COR-L47 (cell line): ENCODE data around the gene WNT1.

Experiments
- DNase-seq: peaks from one replicate; lab custom pipeline; 2025; lab: John Stamatoyannopoulos, UW

WNT1 gene

DNA sequence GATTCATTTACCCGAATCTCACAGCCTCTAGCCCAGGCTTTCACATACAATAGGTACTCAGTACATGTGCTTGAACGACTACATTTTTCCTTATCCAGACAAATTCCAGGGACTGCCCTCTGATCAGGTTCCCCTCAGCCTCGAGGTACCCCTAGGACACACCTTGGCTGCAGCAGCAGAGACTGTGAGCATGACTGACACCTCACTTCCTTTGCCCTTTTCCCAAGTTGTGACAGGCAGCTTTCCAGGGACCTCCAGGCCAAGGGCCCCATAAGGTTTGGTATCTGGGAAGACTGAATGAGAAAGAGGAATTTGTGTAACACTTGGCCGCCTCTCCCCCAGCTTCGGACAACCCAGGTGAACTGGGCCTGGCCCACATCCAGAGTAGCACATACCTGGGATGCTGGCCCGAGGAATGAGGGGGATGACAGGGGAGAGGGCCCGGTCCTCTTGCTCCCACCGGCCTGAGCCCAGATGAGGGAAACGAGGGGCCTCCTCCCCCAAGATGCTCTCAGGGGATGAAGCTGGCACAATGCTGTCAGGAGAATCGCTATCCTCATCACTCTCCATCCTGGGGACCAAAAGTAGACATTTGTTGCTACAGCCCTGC lies 50.6 kb downstream of the WNT1 start:
- DNase-seq: no peak

DNA sequence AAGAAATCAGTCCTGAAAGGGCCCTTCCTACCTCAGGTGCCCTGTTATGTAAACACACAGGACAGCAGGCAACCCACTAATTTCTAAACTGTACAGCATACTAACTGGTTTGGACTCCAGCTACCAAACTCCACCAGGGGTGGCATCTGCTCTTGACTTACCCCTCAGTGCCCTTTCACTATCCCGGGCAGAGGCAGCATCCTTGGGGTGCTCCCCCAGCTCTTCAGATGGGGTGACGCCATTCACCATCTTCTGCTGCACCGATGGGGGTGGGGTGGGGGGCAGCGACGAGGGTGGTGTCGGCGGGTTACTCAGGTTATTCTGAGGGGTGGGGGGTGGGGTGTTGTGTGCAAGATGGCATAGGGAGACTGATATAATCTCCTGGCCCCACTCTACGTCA lies 52.0 kb downstream of the WNT1 start:
- no peak for DNase-seq

DNA sequence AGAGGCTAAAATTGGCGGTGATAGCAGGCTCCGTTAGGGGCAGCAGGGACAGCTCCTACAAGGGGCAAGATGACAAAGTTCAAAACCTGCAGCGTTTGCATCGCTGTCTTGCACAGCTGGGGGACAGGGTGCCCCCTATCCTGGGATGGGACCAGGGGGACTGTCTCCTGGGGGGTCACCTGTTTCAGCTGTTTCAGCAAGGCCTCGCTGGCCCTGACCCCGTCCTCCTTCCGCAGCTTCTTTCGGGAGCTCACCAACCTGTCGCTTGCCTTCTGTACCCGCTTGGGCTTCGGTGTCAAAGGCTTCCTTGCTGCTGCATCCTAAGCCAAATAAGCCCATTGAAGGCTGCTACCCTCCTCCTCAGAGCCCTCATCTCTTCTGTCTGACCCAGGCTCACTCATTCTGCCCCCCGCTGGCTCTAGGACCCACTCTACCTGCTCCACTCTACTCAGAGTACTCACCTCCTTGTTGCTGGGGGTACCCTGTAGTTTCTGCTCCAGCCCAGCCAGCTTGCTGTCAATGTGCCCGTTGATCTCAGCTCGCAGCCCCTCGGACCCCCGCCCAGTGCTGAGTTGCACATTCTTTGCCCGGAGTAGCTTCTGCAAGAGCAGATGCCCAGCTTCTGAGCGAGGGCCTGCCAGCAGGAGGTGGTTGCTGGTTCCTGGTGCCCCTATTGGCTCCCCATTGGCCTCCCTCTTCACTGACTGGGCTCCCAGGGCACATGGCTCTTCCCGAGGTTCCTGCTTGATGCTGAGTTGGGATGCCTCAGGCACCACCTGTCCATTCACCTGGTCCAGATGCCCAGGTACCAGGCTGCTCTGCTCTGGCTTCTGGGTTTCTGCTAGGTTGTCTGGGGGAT lies 52.8 kb downstream of the WNT1 start:
- DNase-seq: no peak

DNA sequence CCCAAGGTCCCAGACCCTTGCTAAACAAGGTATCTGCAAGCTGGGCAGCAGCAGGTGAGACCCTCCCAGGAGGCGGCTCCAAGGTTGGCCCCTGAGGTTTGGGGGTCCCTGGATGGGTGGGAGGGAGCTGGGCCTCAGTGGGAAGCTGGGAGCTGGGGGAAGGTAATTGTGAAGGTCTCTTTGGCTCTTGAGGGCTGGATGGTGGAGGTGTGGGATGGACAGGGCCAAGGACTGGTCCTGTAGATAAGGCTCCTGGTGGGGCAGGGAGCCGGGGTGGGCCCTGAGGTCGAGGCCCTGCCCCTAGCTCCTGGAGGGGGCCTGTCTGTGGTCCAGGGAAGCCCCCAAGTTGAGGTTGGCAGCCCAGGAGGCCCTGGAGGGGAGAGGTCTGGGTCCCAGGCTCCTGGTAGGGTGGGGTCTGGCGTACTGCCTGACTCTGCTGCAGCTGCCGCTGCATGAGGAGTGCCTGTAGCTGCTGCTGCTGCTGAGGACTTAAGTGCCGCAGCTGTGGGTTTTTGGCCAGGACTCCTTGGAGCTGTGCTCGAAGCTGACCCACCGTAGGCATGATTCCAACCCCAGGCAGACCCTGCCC lies 53.5 kb downstream of the WNT1 start:
- DNase-seq: no peak
